ENCODE data around the gene POLH. TPM values are rescaled to one million over a fixed set of nuclear protein-coding genes. Genes with fewer than 3 reads are reported as not detected.
"Not testable (repeated sequence)": the region's sequence is repeated elsewhere in the genome, so short reads cannot be mapped to it uniquely, and the experiment has no call there.

The POLH gene
- total and polyA plus RNA-seq, 2 of the 4 experiments (the other 2 are of a cell fraction): 13.3 to 26.0 TPM

GRCh38 chr6:43547222-43547621, 28.8 kb upstream of the POLH start:
- no peak for DNase-seq
- no peak overlapping the region for H3K4ac ChIP-seq (ENCODE audit: low read depth, low read length)
- no peaks in the 10 kb centered on the region; a peak in 1 of 4 replicates for H3K79me1 ChIP-seq (ENCODE audit: low read depth in 1 of 2, low read length in 2 of 2)
- H3K27me3 ChIP-seq (ENCODE audit: control insufficient read depth, insufficient read depth, low read length): no peaks in the 10 kb centered on the region
- H2BK120ac ChIP-seq (ENCODE audit: low read depth, low read length): no peak overlapping the region
- no peak overlapping the region for H3K4me2 ChIP-seq (ENCODE audit: low read depth, low read length)
- H3K18ac ChIP-seq (ENCODE audit: low read depth, low read length): no peak overlapping the region
- H3K36me3 ChIP-seq (ENCODE audit: control insufficient read depth, insufficient read depth, low read length): peaks cover 51% of the 10 kb centered on the region
- POLR2A ChIA-PET (ENCODE audit: unreplicated experiment): no interaction called here
- H2BK15ac ChIP-seq (ENCODE audit: low read depth, low read length): no peak overlapping the region
- no TSS peak for BruUV-seq (replicated peaks)
- CTCF ChIA-PET: interaction anchor here (0.6 to 0.7 kb wide), 2 partner anchors 8 to 28 kb away, joined by 3 to 5 read pairs; partner anchors contain the start of gene XPO5
- H2BK5ac ChIP-seq (ENCODE audit: low read depth, low read length, poor library complexity, severe bottlenecking): no peak overlapping the region
- in situ Hi-C loops (cut with MboI; ENCODE audit: low sequenced_read_pairs): no loop called here
- H3K56ac ChIP-seq (ENCODE audit: extremely low read depth, insufficient read depth, low read length): no peak overlapping the region
- no peak overlapping the region for H3K23ac ChIP-seq (ENCODE audit: low read depth, low read length)
- WGBS, 2 experiments (ENCODE audit: extremely low coverage in 2 of 2, insufficient read length in 1 of 2): no CpG with 5 or more reads among the region's 3 CpGs
- no peak overlapping the region for H2AFZ ChIP-seq (replicated peaks; ENCODE audit: low read length, poor library complexity)
- no peak overlapping the region for H3K9ac ChIP-seq (ENCODE audit: low read depth, low read length)
- H2AK9ac ChIP-seq (replicated peaks; ENCODE audit: low read depth, low read length, poor library complexity): no peak overlapping the region
- no peak overlapping the region for H4K8ac ChIP-seq (ENCODE audit: low read depth in 2 of 2, low read length in 2 of 2)
- no peak overlapping the region for H2BK20ac ChIP-seq (ENCODE audit: low read depth, low read length)
- H3K9me1 ChIP-seq (ENCODE audit: insufficient read depth, low read length): no peaks in the 10 kb centered on the region
- no peak overlapping the region for H3K27ac ChIP-seq (ENCODE audit: insufficient read depth, low read length)
- TF ChIP-seq CHD1 (IDR thresholded peaks at IDR 0.05; ENCODE audit: low read depth, low read length) (no peak), MAFK (IDR thresholded peaks at IDR 0.05; ENCODE audit: low read depth, low read length) (no peak), FOS (IDR thresholded peaks at IDR 0.05; ENCODE audit: low read depth, low read length) (no peak), NFE2L2 (IDR thresholded peaks at IDR 0.05; ENCODE audit: low read depth, low read length) (no peak), BHLHE40 (IDR thresholded peaks at IDR 0.05; ENCODE audit: low read depth, low read length) (no peak), RCOR1 (IDR thresholded peaks at IDR 0.05; ENCODE audit: insufficient replicate concordance, low read length) (no peak), RAD21 (IDR thresholded peaks at IDR 0.05; ENCODE audit: low read length) (no peak), RFX5 (IDR thresholded peaks at IDR 0.05; ENCODE audit: low read depth, low read length) (no peak), MAZ (IDR thresholded peaks at IDR 0.05; ENCODE audit: borderline replicate concordance, low read depth, low read length) (no peak)
- TF ChIP-seq, protein P1, sequence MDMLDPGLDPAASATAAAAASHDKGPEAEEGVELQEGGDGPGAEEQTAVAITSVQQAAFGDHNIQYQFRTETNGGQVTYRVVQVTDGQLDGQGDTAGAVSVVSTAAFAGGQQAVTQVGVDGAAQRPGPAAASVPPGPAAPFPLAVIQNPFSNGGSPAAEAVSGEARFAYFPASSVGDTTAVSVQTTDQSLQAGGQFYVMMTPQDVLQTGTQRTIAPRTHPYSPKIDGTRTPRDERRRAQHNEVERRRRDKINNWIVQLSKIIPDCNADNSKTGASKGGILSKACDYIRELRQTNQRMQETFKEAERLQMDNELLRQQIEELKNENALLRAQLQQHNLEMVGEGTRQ (IDR thresholded peaks at IDR 0.05; ENCODE audit: low read depth, low read length): no peak
- no peak overlapping the region for H3K4me3 ChIP-seq (ENCODE audit: insufficient read depth, low read depth, low read length)
- no peaks in the 10 kb centered on the region for H4K20me1 ChIP-seq (ENCODE audit: insufficient read depth, low read length)
- no peaks in the 10 kb centered on the region for H3K9me3 ChIP-seq (ENCODE audit: control insufficient read depth, insufficient read depth, low read length)
- intact Hi-C loops (cut with micrococcal nuclease): no loop called here
- H4K5ac ChIP-seq (ENCODE audit: low read depth, low read length): no peak overlapping the region
- H2AK5ac ChIP-seq (ENCODE audit: low read depth, low read length): no peak overlapping the region
- no peak for ATAC-seq (ENCODE audit: low read depth)
- no peak overlapping the region for H3K14ac ChIP-seq (replicated peaks; ENCODE audit: low read depth, low read length)
- dilution Hi-C loops (cut with HindIII; ENCODE audit: low sequenced_read_pairs, unreplicated experiment): no loop called here
- H3K4me1 ChIP-seq (ENCODE audit: control insufficient read depth, insufficient read depth, low read length): no peaks in the 10 kb centered on the region
- no peak overlapping the region for H4K91ac ChIP-seq (ENCODE audit: insufficient read depth, low read depth, low read length)

- ATAC-seq (ENCODE audit: low read depth); DNase-seq; H2BK120ac ChIP-seq (ENCODE audit: low read depth, low read length); H3K18ac ChIP-seq (ENCODE audit: low read depth, low read length); H2BK5ac ChIP-seq (ENCODE audit: low read depth, low read length, poor library complexity, severe bottlenecking); POLR2A ChIA-PET (ENCODE audit: unreplicated experiment); H3K9ac ChIP-seq (ENCODE audit: low read depth, low read length); H4K8ac ChIP-seq (ENCODE audit: low read depth in 2 of 2, low read length in 2 of 2); H3K56ac ChIP-seq (ENCODE audit: extremely low read depth, insufficient read depth, low read length); H3K27me3 ChIP-seq (ENCODE audit: control insufficient read depth, insufficient read depth, low read length); H3K4me2 ChIP-seq (ENCODE audit: low read depth, low read length); CTCF ChIA-PET; H3K4me3 ChIP-seq (ENCODE audit: insufficient read depth, low read depth, low read length); H2BK20ac ChIP-seq (ENCODE audit: low read depth, low read length); H3K9me1 ChIP-seq (ENCODE audit: insufficient read depth, low read length); H3K23ac ChIP-seq (ENCODE audit: low read depth, low read length); H3K79me1 ChIP-seq (ENCODE audit: low read depth in 1 of 2, low read length in 2 of 2); BruUV-seq (replicated peaks); H3K4me1 ChIP-seq (ENCODE audit: control insufficient read depth, insufficient read depth, low read length); H3K14ac ChIP-seq (replicated peaks; ENCODE audit: low read depth, low read length); H4K5ac ChIP-seq (ENCODE audit: low read depth, low read length); intact Hi-C loops (cut with micrococcal nuclease); H2AK5ac ChIP-seq (ENCODE audit: low read depth, low read length); H4K91ac ChIP-seq (ENCODE audit: insufficient read depth, low read depth, low read length); dilution Hi-C loops (cut with HindIII; ENCODE audit: low sequenced_read_pairs, unreplicated experiment); H3K4ac ChIP-seq (ENCODE audit: low read depth, low read length); H2BK15ac ChIP-seq (ENCODE audit: low read depth, low read length); H2AFZ ChIP-seq (replicated peaks; ENCODE audit: low read length, poor library complexity); H3K27ac ChIP-seq (ENCODE audit: insufficient read depth, low read length); H3K9me3 ChIP-seq (ENCODE audit: control insufficient read depth, insufficient read depth, low read length); H2AK9ac ChIP-seq (replicated peaks; ENCODE audit: low read depth, low read length, poor library complexity); H4K20me1 ChIP-seq (ENCODE audit: insufficient read depth, low read length): not testable (repeated sequence)
- H3K36me3 ChIP-seq (ENCODE audit: control insufficient read depth, insufficient read depth, low read length): peaks cover 36% of the 10 kb centered on the region
- in situ Hi-C loops (cut with MboI; ENCODE audit: low sequenced_read_pairs): loop anchor here (25.0 kb wide), 1 partner anchor 895 kb away; no protein-coding TSS in a partner anchor
- WGBS, 2 experiments (ENCODE audit: extremely low coverage in 2 of 2, insufficient read length in 1 of 2): no CpG with 5 or more reads among the region's 7 CpGs
These were observed 18.4 kb upstream of the POLH start for GRCh38 chr6:43557620-43558019.
